ENCODE results near the gene ARL5A. TPM values are rescaled to one million over a fixed set of nuclear protein-coding genes. Genes with fewer than 3 reads are reported as not detected.
A peak's percentile ranks its signal among the peaks of the same experiment; 100 is the strongest.

Gene ARL5A
- total RNA-seq, 1 donor from 2014 or later, result 42.2 TPM

DNA sequence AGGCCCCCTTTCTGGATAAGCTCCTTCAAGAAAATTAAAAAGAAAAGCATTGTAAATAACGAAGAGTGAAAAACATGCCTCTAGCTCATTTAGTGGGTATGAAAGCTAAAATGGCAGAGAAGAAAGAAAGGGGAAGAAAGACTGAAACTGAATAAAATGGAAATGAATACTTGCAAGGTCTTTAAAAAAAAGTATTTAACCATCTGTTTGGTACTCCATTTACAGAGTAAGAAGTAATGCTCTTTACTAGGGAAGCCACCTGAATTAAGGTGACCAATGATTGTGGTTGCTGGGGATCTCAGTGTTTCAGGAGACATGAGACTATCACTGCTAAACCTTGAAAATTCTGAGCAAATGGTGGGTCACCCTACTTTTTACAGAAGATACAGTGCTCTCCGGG lies 17.7 kb upstream of the ARL5A start:
- no peaks in the 10 kb centered on the region for H3K36me3 Mint-ChIP-seq (ENCODE audit: low read depth, unreplicated experiment)
- peaks cover 22% of the 10 kb centered on the region for H3K4me1 Mint-ChIP-seq (ENCODE audit: unreplicated experiment)

DNA sequence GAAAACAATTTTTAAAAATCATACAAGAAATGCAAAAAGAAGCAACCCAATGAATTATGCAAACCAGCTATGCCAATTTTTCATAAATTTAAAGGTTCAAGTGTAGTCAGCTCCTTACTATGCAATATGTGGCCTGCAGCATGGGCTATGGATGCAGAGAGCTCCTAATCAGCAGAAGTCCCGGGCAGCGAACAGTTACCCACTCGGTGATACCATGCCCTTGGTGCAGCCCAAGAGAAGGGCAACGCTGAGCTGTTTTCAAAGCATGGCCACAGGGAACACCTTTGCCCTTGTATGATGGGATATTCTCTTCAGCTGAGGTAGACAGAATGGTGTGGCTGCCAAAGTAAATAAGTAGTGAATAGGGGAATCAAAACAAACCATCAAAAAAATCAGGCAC lies 17.3 kb upstream of the ARL5A start:
- H3K27ac Mint-ChIP-seq (ENCODE audit: unreplicated experiment), result no peak overlapping the region
- no peak for DNase-seq (ENCODE audit: low spot score)
- H3K4me1 Mint-ChIP-seq (ENCODE audit: unreplicated experiment), result peaks cover 22% of the 10 kb centered on the region
- no peaks in the 10 kb centered on the region for H3K9me3 Mint-ChIP-seq (ENCODE audit: unreplicated experiment)
- H3K4me3 Mint-ChIP-seq (ENCODE audit: unreplicated experiment), result no peak overlapping the region
- H3K36me3 Mint-ChIP-seq (ENCODE audit: low read depth, unreplicated experiment), result no peaks in the 10 kb centered on the region
- H3K27me3 Mint-ChIP-seq (ENCODE audit: unreplicated experiment), result peaks cover 1% of the 10 kb centered on the region
- TF ChIP-seq, protein P1, sequence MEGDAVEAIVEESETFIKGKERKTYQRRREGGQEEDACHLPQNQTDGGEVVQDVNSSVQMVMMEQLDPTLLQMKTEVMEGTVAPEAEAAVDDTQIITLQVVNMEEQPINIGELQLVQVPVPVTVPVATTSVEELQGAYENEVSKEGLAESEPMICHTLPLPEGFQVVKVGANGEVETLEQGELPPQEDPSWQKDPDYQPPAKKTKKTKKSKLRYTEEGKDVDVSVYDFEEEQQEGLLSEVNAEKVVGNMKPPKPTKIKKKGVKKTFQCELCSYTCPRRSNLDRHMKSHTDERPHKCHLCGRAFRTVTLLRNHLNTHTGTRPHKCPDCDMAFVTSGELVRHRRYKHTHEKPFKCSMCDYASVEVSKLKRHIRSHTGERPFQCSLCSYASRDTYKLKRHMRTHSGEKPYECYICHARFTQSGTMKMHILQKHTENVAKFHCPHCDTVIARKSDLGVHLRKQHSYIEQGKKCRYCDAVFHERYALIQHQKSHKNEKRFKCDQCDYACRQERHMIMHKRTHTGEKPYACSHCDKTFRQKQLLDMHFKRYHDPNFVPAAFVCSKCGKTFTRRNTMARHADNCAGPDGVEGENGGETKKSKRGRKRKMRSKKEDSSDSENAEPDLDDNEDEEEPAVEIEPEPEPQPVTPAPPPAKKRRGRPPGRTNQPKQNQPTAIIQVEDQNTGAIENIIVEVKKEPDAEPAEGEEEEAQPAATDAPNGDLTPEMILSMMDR (IDR thresholded peaks at IDR 0.05; ENCODE audit: unreplicated experiment), result no peak

More for the DNA sequence above, 17.7 kb upstream of the ARL5A start:
- no peak for DNase-seq (ENCODE audit: low spot score)
- no peak overlapping the region for H3K27ac Mint-ChIP-seq (ENCODE audit: unreplicated experiment)
- H3K4me3 Mint-ChIP-seq (ENCODE audit: unreplicated experiment), result no peak overlapping the region
- H3K27me3 Mint-ChIP-seq (ENCODE audit: unreplicated experiment), result peaks cover 1% of the 10 kb centered on the region
- TF ChIP-seq, protein P1 (IDR thresholded peaks at IDR 0.05; ENCODE audit: unreplicated experiment), result no peak
- H3K9me3 Mint-ChIP-seq (ENCODE audit: unreplicated experiment), result no peaks in the 10 kb centered on the region

DNA sequence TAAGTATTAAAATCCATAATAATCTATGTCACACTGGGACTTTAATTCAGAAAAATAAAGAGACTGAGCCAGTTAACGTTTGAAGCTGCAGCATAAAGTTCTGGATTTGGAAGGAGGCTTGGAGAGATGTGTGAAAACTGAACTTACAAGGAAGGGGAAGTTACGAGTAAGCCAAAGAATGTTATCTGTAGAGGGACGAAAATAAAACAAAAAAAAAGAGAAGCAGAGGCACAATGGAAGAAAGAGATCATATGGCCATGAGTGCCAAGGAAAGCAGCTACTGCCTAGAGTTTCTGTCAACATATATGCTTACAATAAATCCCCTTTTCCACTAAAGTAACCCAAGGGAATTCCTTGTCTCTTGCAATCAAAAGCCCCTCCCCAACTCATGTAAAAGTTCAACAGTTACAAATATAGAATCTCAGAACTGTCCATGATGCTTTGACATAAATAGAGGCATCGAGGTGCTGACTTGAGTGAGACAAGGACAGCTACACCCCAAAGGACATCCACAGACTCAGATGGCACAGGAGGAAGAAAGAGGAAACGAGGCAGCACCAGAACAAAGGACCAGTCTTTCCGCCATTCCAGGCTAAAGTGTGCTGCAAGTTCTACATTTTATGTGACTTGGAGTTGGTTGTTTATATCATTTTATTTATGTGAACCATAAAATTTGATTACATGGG lies 16.1 kb upstream of the ARL5A start:
- H3K4me3 Mint-ChIP-seq (ENCODE audit: unreplicated experiment), result no peak overlapping the region
- H3K27me3 Mint-ChIP-seq (ENCODE audit: unreplicated experiment), result peaks cover 1% of the 10 kb centered on the region
- H3K4me1 Mint-ChIP-seq (ENCODE audit: unreplicated experiment), result peaks cover 22% of the 10 kb centered on the region
- no peak for DNase-seq (ENCODE audit: low spot score)
- TF ChIP-seq, protein P1 (IDR thresholded peaks at IDR 0.05; ENCODE audit: unreplicated experiment), result no peak
- H3K36me3 Mint-ChIP-seq (ENCODE audit: low read depth, unreplicated experiment), result no peaks in the 10 kb centered on the region
- H3K9me3 Mint-ChIP-seq (ENCODE audit: unreplicated experiment), result no peaks in the 10 kb centered on the region
- no peak overlapping the region for H3K27ac Mint-ChIP-seq (ENCODE audit: unreplicated experiment)

DNA sequence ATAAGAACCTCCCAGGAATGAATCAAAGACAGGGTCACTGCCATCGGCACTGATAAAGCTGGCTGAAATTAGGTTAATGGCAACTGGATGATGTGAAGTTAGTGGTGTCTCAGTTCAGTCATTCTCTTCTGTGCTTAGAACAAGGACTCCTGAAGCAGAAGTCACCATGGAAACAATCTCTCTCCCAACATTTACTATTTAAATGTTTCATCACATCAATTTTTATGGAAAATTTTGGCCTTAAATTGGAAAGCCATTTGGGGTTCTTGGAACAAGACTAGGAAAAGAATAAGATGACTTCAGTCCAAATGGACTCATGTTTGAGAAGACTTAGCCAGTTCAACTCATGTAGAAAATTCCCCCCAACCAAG lies 15.5 kb upstream of the ARL5A start:
- H3K9me3 Mint-ChIP-seq (ENCODE audit: unreplicated experiment), result no peaks in the 10 kb centered on the region
- TF ChIP-seq, protein P1 (IDR thresholded peaks at IDR 0.05; ENCODE audit: unreplicated experiment), result no peak
- H3K27ac Mint-ChIP-seq (ENCODE audit: unreplicated experiment), result peak overlapping the region; percentile 59
- no peak for DNase-seq (ENCODE audit: low spot score)
- H3K4me1 Mint-ChIP-seq (ENCODE audit: unreplicated experiment), result peaks cover 22% of the 10 kb centered on the region
- H3K27me3 Mint-ChIP-seq (ENCODE audit: unreplicated experiment), result peaks cover 1% of the 10 kb centered on the region
- H3K36me3 Mint-ChIP-seq (ENCODE audit: low read depth, unreplicated experiment), result no peaks in the 10 kb centered on the region
- H3K4me3 Mint-ChIP-seq (ENCODE audit: unreplicated experiment), result no peak overlapping the region

GRCh38 chr2:151842830-151843690 lies 14.8 kb upstream of the ARL5A start:
- H3K9me3 Mint-ChIP-seq (ENCODE audit: unreplicated experiment), result no peaks in the 10 kb centered on the region
- TF ChIP-seq, protein P1 (IDR thresholded peaks at IDR 0.05; ENCODE audit: unreplicated experiment), result no peak
- H3K27me3 Mint-ChIP-seq (ENCODE audit: unreplicated experiment), result peaks cover 1% of the 10 kb centered on the region
- peak overlapping the region; percentile 59 for H3K27ac Mint-ChIP-seq (ENCODE audit: unreplicated experiment)
- DNase-seq (ENCODE audit: low spot score), result no peak
- no peak overlapping the region for H3K4me3 Mint-ChIP-seq (ENCODE audit: unreplicated experiment)
- peaks cover 22% of the 10 kb centered on the region for H3K4me1 Mint-ChIP-seq (ENCODE audit: unreplicated experiment)
- H3K36me3 Mint-ChIP-seq (ENCODE audit: low read depth, unreplicated experiment), result no peaks in the 10 kb centered on the region
